ENCODE measurements around the gene RPGRIP1L.

DNA sequence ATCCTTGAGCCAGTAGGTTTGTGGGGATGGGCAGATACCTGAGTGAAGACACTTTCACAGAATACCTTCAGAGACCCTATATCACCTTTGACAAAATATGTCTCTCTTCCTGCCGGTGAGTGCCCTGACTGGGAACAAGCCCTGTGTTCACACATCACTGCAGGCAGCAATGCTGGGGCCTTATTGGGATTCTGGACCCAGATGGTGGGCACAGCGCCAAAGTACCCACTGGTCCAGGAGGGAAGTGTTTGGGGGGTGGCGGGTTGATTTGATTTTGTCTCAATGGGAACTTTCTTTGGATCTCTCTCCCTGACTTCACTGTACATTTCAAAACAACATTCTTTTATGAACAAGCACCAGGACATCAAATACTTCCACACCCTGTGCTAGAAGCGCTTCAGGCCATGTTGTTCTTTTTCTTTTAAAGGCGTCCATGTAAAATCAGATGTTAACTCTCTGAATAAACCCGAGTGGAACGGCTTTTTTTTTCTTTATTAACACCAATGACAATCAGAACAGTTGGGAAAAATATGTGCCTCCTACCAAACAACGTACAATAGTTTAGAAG lies 138.3 kb downstream of the RPGRIP1L start:
- TF ChIP-seq, protein P1, sequence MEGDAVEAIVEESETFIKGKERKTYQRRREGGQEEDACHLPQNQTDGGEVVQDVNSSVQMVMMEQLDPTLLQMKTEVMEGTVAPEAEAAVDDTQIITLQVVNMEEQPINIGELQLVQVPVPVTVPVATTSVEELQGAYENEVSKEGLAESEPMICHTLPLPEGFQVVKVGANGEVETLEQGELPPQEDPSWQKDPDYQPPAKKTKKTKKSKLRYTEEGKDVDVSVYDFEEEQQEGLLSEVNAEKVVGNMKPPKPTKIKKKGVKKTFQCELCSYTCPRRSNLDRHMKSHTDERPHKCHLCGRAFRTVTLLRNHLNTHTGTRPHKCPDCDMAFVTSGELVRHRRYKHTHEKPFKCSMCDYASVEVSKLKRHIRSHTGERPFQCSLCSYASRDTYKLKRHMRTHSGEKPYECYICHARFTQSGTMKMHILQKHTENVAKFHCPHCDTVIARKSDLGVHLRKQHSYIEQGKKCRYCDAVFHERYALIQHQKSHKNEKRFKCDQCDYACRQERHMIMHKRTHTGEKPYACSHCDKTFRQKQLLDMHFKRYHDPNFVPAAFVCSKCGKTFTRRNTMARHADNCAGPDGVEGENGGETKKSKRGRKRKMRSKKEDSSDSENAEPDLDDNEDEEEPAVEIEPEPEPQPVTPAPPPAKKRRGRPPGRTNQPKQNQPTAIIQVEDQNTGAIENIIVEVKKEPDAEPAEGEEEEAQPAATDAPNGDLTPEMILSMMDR (IDR thresholded peaks at IDR 0.05): no peak
- no peak for TF ChIP-seq EZH2 (IDR thresholded peaks at IDR 0.05)
